Measurements from ENCODE around the gene FBN2.

GRCh38 chr5:128412145-128412930, 125.7 kb downstream of the FBN2 start:
- TF ChIP-seq, protein P1, sequence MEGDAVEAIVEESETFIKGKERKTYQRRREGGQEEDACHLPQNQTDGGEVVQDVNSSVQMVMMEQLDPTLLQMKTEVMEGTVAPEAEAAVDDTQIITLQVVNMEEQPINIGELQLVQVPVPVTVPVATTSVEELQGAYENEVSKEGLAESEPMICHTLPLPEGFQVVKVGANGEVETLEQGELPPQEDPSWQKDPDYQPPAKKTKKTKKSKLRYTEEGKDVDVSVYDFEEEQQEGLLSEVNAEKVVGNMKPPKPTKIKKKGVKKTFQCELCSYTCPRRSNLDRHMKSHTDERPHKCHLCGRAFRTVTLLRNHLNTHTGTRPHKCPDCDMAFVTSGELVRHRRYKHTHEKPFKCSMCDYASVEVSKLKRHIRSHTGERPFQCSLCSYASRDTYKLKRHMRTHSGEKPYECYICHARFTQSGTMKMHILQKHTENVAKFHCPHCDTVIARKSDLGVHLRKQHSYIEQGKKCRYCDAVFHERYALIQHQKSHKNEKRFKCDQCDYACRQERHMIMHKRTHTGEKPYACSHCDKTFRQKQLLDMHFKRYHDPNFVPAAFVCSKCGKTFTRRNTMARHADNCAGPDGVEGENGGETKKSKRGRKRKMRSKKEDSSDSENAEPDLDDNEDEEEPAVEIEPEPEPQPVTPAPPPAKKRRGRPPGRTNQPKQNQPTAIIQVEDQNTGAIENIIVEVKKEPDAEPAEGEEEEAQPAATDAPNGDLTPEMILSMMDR (IDR thresholded peaks at IDR 0.05) = no peak
- TF ChIP-seq POLR2AphosphoS5 (IDR thresholded peaks at IDR 0.05; ENCODE audit: low read depth, low read length) = no peak
